ENCODE results near the gene ROR1. TPM values are rescaled to one million over a fixed set of nuclear protein-coding genes. Genes with fewer than 3 reads are reported as not detected.

Gene ROR1
- total RNA-seq, 2 donors from 2014 or later, result 0.09 TPM; not detected in 1

- Mint-ChIP-seq H3K9me3 (no peaks in the 10 kb centered on the region), H3K4me1 (no peaks in the 10 kb centered on the region), H3K27me3 (peaks cover 27% of the 10 kb centered on the region), H3K4me3 (no peak overlapping the region), H3K27ac (no peak overlapping the region), H3K36me3 (ENCODE audit: low read depth) (no peaks in the 10 kb centered on the region)
- ATAC-seq (replicated peaks), result no peak
These were observed 267.7 kb downstream of the ROR1 start for GRCh38 chr1:64041371-64042131.

DNA sequence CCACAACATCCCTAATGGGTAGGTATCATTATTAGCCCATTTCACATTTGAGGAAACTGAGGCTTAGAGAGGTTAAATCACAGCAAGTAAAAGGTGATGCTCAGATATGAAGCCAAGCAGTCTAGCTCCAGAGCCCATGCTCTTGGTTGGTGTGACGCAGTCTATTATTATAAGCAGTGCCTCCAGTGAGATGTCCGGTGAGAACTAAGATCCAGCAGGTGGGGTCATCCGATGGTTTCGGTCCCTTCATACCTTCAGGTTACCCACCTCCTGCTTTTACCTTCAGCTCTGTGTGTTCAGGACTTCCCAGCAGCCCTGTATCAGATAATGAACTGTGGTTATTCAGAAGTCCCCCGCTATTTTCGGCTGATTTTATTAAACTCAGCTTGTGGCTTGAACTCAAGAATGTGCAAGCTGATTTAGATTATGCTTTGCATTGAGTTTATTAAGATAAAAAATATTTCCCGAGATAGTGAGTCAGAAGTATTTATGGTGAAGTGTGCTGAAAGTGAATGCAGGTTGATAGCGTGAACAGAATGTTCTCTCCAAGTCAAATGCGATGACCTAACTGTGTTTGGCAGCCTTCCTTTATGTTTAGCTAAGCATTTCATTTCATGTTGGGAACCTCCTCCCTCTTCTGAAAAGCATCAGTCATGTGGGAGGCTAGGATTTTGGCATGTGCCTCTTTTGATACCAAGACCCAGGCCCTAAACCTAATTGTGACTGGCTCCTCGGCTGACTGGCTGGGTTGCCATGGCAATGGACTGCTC is 268.7 kb downstream of the ROR1 start:
- Mint-ChIP-seq H3K4me3 (no peak overlapping the region), H3K27ac (no peak overlapping the region), H3K36me3 (ENCODE audit: low read depth) (no peaks in the 10 kb centered on the region), H3K9me3 (no peaks in the 10 kb centered on the region), H3K27me3 (peaks cover 27% of the 10 kb centered on the region), H3K4me1 (no peaks in the 10 kb centered on the region)
- no peak for ATAC-seq (replicated peaks)

GRCh38 chr1:64043288-64043687 is 269.5 kb downstream of the ROR1 start:
- H3K4me3 Mint-ChIP-seq, result no peak overlapping the region
- H3K27ac Mint-ChIP-seq, result no peak overlapping the region
- peaks cover 23% of the 10 kb centered on the region for H3K27me3 Mint-ChIP-seq
- no peaks in the 10 kb centered on the region for H3K36me3 Mint-ChIP-seq (ENCODE audit: low read depth)
- no peak for ATAC-seq (replicated peaks)
- no peaks in the 10 kb centered on the region for H3K9me3 Mint-ChIP-seq
- H3K4me1 Mint-ChIP-seq, result no peaks in the 10 kb centered on the region

DNA sequence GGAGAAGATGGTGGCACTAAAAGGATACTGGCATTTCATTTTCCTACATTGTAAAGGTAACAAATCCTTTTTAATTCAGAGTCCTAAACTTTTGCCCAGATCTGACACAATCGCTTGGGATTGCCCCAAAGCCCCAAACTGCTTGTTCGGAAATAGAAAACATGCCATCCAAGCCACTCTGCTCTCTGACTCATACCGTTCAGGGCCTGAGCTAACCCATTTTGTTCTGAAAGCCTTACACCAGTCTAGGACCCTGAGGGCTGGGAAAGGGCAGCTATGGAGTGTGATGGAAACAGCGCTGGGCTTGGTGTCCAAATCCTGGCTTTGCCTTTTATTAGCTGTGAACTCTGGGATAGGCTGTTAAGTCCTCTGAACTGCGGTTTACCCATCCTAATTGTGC is 270.2 kb downstream of the ROR1 start:
- H3K4me3 Mint-ChIP-seq, result no peak overlapping the region
- H3K4me1 Mint-ChIP-seq, result no peaks in the 10 kb centered on the region
- H3K27ac Mint-ChIP-seq, result no peak overlapping the region
- H3K27me3 Mint-ChIP-seq, result peaks cover 21% of the 10 kb centered on the region
- H3K9me3 Mint-ChIP-seq, result no peaks in the 10 kb centered on the region
- ATAC-seq (replicated peaks), result no peak
- H3K36me3 Mint-ChIP-seq (ENCODE audit: low read depth), result no peaks in the 10 kb centered on the region

DNA sequence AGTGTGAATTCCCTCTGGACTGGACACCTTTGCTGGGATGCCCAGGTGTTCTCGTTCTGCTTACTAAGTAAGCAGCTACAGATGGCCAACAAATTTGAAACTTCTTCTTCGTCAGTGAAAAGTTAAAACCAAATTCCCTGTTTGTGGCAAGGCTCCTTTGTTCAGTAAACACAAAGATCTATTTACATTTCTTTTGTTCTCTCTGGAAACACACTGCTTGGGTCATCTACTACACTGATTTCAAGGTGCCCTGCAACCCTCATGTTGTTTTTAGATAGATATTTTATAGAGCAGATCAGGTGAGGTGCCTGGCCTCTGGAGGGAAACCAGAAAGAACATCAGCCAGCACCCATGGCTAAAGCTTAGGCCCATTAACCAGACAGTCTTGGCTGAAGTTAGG is 272.4 kb downstream of the ROR1 start:
- Mint-ChIP-seq H3K4me1 (no peaks in the 10 kb centered on the region), H3K36me3 (ENCODE audit: low read depth) (no peaks in the 10 kb centered on the region), H3K27ac (no peak overlapping the region), H3K4me3 (no peak overlapping the region), H3K27me3 (peaks cover 19% of the 10 kb centered on the region), H3K9me3 (no peaks in the 10 kb centered on the region)
- ATAC-seq (replicated peaks), result no peak

DNA sequence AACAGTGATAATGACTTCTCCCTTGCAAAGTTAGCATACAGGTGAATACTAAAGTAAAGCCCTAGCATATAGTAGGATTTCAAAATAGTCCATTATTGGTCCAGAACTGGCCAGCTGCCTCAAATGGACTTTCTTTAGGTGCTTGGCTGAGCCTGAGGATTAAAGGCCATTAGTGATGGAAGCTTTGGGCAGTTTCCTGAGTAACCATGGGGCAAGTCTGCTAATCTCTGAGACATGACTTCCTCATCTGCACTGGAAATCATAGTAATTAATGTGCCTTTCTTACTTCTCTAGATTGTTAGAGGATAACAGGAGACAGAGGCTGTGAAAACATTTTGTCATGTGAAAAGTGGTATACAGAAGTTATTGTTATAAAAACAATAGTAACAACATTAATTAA is 273.1 kb downstream of the ROR1 start:
- Mint-ChIP-seq H3K27me3 (peaks cover 16% of the 10 kb centered on the region), H3K36me3 (ENCODE audit: low read depth) (no peaks in the 10 kb centered on the region), H3K9me3 (no peaks in the 10 kb centered on the region), H3K4me1 (no peaks in the 10 kb centered on the region), H3K27ac (no peak overlapping the region), H3K4me3 (no peak overlapping the region)
- no peak for ATAC-seq (replicated peaks)

- Mint-ChIP-seq H3K4me1 (no peaks in the 10 kb centered on the region), H3K9me3 (no peaks in the 10 kb centered on the region), H3K4me3 (no peak overlapping the region), H3K27ac (no peak overlapping the region), H3K36me3 (ENCODE audit: low read depth) (no peaks in the 10 kb centered on the region), H3K27me3 (peaks cover 15% of the 10 kb centered on the region)
- no peak for ATAC-seq (replicated peaks)
These were observed 273.8 kb downstream of the ROR1 start for GRCh38 chr1:64047549-64047996.

- Mint-ChIP-seq H3K4me3 (no peak overlapping the region), H3K27me3 (peaks cover 10% of the 10 kb centered on the region), H3K27ac (no peak overlapping the region), H3K9me3 (no peaks in the 10 kb centered on the region), H3K36me3 (ENCODE audit: low read depth) (no peaks in the 10 kb centered on the region), H3K4me1 (no peaks in the 10 kb centered on the region)
- ATAC-seq (replicated peaks), result no peak
These were observed 276.2 kb downstream of the ROR1 start for GRCh38 chr1:64049900-64050540.

DNA sequence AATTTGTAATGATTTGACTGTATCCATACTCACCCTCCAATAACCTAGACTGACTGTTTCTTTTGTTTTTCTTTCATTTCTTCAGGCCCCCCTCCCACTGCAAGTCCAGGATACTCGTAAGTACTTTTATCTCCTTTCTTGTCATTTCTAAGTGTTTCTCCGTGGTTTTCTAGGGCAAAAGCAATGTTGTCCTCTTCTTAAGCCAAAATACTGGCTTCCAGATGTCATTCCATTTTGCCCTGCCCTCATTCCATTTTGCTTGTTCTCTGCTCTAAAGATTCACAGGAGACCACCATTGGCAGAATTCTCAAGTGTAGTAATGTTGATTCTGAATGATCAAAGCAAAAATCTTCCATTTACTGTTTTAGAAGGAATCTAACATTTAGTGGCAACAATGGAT is 276.8 kb downstream of the ROR1 start:
- Mint-ChIP-seq H3K9me3 (no peaks in the 10 kb centered on the region), H3K4me1 (no peaks in the 10 kb centered on the region), H3K36me3 (ENCODE audit: low read depth) (no peaks in the 10 kb centered on the region), H3K4me3 (no peak overlapping the region), H3K27ac (no peak overlapping the region), H3K27me3 (peaks cover 10% of the 10 kb centered on the region)
- no peak for ATAC-seq (replicated peaks)

DNA sequence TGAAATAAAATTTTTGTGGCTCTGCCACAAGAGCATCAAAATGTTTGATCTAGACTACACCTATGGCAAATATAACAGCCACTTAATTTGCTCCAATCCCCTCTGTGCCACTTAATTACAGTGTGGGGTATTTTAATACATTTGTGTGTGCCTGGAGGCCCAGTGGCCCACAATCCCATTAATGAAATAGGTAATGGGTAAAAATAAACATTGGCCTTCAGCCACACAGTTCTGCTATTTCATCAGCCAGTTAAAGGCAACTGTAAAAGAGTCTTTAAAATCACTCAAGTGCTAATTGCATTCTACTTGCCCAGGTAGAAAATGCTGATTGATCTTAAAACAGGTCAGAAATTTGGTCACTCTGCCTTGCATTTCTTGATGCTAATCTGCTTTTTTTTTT is 278.0 kb downstream of the ROR1 start:
- no peak overlapping the region for H3K27ac Mint-ChIP-seq
- no peak for ATAC-seq (replicated peaks)
- H3K9me3 Mint-ChIP-seq, result no peaks in the 10 kb centered on the region
- H3K36me3 Mint-ChIP-seq (ENCODE audit: low read depth), result no peaks in the 10 kb centered on the region
- H3K27me3 Mint-ChIP-seq, result peaks cover 10% of the 10 kb centered on the region
- no peaks in the 10 kb centered on the region for H3K4me1 Mint-ChIP-seq
- H3K4me3 Mint-ChIP-seq, result no peak overlapping the region

- H3K9me3 Mint-ChIP-seq, result no peaks in the 10 kb centered on the region
- H3K27ac Mint-ChIP-seq, result no peak overlapping the region
- ATAC-seq (replicated peaks), result no peak
- no peak overlapping the region for H3K4me3 Mint-ChIP-seq
- H3K27me3 Mint-ChIP-seq, result peaks cover 10% of the 10 kb centered on the region
- H3K36me3 Mint-ChIP-seq (ENCODE audit: low read depth), result no peaks in the 10 kb centered on the region
- H3K4me1 Mint-ChIP-seq, result no peaks in the 10 kb centered on the region
These were observed 279.0 kb downstream of the ROR1 start for GRCh38 chr1:64052777-64053176.

- Mint-ChIP-seq H3K27me3 (peaks cover 14% of the 10 kb centered on the region), H3K27ac (no peak overlapping the region), H3K4me1 (no peaks in the 10 kb centered on the region), H3K4me3 (no peak overlapping the region), H3K9me3 (peaks cover 4% of the 10 kb centered on the region), H3K36me3 (ENCODE audit: low read depth) (no peaks in the 10 kb centered on the region)
- ATAC-seq (replicated peaks), result no peak
These were observed 281.5 kb downstream of the ROR1 start for GRCh38 chr1:64055310-64055709.

DNA sequence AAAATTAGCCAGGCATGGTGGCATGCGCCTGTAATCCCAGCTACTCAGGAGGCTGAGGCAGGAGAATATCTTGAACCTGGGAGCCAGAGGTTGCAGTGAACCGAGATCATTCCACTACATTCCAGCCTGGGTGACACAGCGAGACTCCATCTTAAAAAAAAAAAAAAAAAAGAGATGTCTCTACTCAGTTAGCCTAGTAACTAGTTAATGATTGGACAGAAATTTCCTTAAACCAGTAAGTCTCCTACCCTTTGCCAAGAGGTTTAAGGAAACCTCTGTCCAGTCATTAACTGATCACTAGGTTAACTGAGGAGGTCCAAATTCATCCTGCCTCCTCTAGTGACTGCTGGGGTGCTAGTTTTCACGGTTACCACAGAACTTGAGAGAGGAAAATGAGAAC is 285.7 kb downstream of the ROR1 start:
- ATAC-seq (replicated peaks), result no peak
- Mint-ChIP-seq H3K27me3 (peaks cover 37% of the 10 kb centered on the region), H3K4me1 (peaks cover 6% of the 10 kb centered on the region), H3K27ac (no peak overlapping the region), H3K4me3 (no peak overlapping the region), H3K9me3 (peaks cover 10% of the 10 kb centered on the region), H3K36me3 (ENCODE audit: low read depth) (no peaks in the 10 kb centered on the region)

DNA sequence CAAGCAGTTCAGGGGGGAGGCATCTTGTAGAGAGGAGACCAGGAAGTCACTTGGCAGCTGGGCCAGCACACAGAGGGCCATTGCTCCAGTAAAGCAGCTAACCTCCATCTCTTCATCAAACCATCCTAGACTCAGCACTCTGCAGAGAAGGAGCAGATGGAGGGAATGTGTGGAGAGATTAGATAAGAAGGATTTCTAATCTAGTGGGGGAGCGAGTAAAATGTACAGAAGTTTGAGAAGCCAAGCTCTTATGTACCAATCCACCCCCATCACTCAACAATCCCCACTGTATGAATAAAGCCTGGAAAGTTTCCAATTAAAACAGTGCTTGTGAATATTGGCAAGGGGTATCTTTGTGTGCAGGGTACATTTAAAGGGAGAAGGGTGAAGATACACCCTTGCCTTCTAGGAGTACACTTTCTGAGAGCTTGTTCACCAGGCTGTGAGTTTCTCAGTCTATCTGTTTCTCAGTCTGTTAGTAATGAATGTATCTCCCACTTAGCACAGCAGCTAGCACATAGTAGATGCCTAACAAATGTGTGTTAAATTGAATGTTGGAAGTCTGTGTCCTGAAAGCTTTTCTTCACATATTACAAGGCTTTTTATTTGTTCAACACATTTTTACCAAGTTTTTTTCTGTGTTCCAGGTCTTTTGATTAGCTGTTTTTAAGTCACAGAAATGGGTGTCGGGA is 286.9 kb downstream of the ROR1 start:
- Mint-ChIP-seq H3K4me3 (no peak overlapping the region), H3K4me1 (peaks cover 6% of the 10 kb centered on the region)
- no peak for ATAC-seq (replicated peaks)

More for the DNA sequence above, 286.9 kb downstream of the ROR1 start:
- peaks cover 10% of the 10 kb centered on the region for H3K9me3 Mint-ChIP-seq
- H3K27me3 Mint-ChIP-seq, result peaks cover 33% of the 10 kb centered on the region
- H3K36me3 Mint-ChIP-seq (ENCODE audit: low read depth), result no peaks in the 10 kb centered on the region
- H3K27ac Mint-ChIP-seq, result no peak overlapping the region
